Left ventricle myocardium inferior (tissue), 1 donor: ENCODE measurements around the gene SNX9. TPM values are rescaled to one million over a fixed set of nuclear protein-coding genes. Genes with fewer than 3 reads are reported as not detected.

Source experiments
- DNase-seq: peaks from one replicate; pipeline ENCODE4 v3.0.0-alpha.2; 2020
- H3K27ac ChIP-seq: fragments of 200-600 bp; replicated peaks from 2 replicates; pipeline ENCODE4 v1.8.0; 2021
- H3K27me3 ChIP-seq: fragments of 200-600 bp; 2 replicates; pipeline ENCODE4 v1.8.0; 2021; ENCODE audit warnings: low read depth
- H3K36me3 ChIP-seq: fragments of 200-600 bp; 2 replicates; pipeline ENCODE4 v1.8.0; 2021
- H3K4me1 ChIP-seq: fragments of 200-600 bp; 2 replicates; pipeline ENCODE4 v1.8.0; 2021
- H3K4me3 ChIP-seq: fragments of 200-600 bp; 2 replicates; pipeline ENCODE4 v1.8.0; 2021; ENCODE audit warnings: mild to moderate bottlenecking, moderate library complexity
- H3K9me3 ChIP-seq: fragments of 200-600 bp; replicated peaks from 2 replicates; pipeline ENCODE4 v1.8.0; 2021
- intact Hi-C: fragments of 100-400 bp; cut with micrococcal nuclease; formaldehyde crosslinking; loops from one replicate; pipeline ENCODE4 v1.11.0; 2022
- total RNA-seq: library from RNA; stranded (reverse); fragmentation: NEBNext Ultra II Directional; extraction: Animal tissue kit (Norgen Biotek cat#: 25700); gene quantifications from one replicate; pipeline ENCODE4 v1.2.1, GENCODE V29; 2021
- TF ChIP-seq, protein P1 (sequence below): fragments of 200-600 bp; IDR thresholded peaks from 2 replicates; pipeline ENCODE4 v1.8.0; 2021; ENCODE audit warnings: antibody characterized with exemption, mild to moderate bottlenecking, borderline replicate concordance
- donor health status: DM: no; HTN: yes; CAD: no; lungs with severe emphysema.

SNX9 gene
- total RNA-seq, 1 donor from 2014 or later, result 31.9 TPM

DNA sequence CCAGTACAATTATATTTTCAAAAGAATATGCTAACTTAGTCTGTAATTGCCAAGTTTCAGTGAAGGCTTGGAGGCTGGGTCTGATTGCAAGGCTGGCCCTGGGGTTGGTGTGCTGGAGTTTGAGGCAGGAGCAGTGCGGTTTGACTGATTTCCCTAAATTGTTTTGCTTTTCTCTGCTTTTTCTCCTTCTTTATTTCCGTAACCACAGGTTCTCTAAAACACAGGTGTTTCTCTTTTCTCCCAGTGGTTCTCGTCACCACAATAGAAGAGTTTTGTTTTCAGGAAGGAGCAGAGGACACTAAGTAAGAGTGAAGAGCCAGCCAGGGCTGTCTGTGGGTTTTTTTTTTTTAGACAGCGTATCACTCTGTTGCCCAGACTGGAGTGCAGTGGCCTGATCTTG lies 8.2 kb upstream of the SNX9 start:
- TF ChIP-seq, protein P1, sequence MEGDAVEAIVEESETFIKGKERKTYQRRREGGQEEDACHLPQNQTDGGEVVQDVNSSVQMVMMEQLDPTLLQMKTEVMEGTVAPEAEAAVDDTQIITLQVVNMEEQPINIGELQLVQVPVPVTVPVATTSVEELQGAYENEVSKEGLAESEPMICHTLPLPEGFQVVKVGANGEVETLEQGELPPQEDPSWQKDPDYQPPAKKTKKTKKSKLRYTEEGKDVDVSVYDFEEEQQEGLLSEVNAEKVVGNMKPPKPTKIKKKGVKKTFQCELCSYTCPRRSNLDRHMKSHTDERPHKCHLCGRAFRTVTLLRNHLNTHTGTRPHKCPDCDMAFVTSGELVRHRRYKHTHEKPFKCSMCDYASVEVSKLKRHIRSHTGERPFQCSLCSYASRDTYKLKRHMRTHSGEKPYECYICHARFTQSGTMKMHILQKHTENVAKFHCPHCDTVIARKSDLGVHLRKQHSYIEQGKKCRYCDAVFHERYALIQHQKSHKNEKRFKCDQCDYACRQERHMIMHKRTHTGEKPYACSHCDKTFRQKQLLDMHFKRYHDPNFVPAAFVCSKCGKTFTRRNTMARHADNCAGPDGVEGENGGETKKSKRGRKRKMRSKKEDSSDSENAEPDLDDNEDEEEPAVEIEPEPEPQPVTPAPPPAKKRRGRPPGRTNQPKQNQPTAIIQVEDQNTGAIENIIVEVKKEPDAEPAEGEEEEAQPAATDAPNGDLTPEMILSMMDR, result no peak
- H3K9me3 ChIP-seq, result no peaks in the 10 kb centered on the region
- no peak for DNase-seq
- intact Hi-C loops, result no loop called here
- H3K27me3 ChIP-seq, result no peaks in the 10 kb centered on the region
- peak overlapping the region; percentile 80 for H3K27ac ChIP-seq
- peaks cover 30% of the 10 kb centered on the region for H3K4me1 ChIP-seq
- H3K4me3 ChIP-seq, result no peak overlapping the region
- no peaks in the 10 kb centered on the region for H3K36me3 ChIP-seq

GRCh38 chr6:157821342-157822033 lies 1.6 kb upstream of the SNX9 start:
- Histone ChIP-seq H3K27ac (peak overlapping the region; percentile 96), H3K27me3 (no peaks in the 10 kb centered on the region), H3K4me1 (peaks cover 35% of the 10 kb centered on the region), H3K9me3 (no peaks in the 10 kb centered on the region), H3K36me3 (no peaks in the 10 kb centered on the region), H3K4me3 (no peak overlapping the region)
- no peak for DNase-seq
- intact Hi-C loops, result no loop called here
- TF ChIP-seq, protein P1, result no peak

- no peaks in the 10 kb centered on the region for H3K36me3 ChIP-seq
- peak; percentile 25 for DNase-seq
- H3K27me3 ChIP-seq, result no peaks in the 10 kb centered on the region
- peak overlapping the region; percentile 96 for H3K27ac ChIP-seq
- TF ChIP-seq, protein P1, result no peak
- intact Hi-C loops, result no loop called here
- H3K4me3 ChIP-seq, result peak overlapping the region; percentile 96
- H3K9me3 ChIP-seq, result no peaks in the 10 kb centered on the region
- peaks cover 35% of the 10 kb centered on the region for H3K4me1 ChIP-seq
Observed at GRCh38 chr6:157822245-157823000, 623 bp upstream of the SNX9 start.

DNA sequence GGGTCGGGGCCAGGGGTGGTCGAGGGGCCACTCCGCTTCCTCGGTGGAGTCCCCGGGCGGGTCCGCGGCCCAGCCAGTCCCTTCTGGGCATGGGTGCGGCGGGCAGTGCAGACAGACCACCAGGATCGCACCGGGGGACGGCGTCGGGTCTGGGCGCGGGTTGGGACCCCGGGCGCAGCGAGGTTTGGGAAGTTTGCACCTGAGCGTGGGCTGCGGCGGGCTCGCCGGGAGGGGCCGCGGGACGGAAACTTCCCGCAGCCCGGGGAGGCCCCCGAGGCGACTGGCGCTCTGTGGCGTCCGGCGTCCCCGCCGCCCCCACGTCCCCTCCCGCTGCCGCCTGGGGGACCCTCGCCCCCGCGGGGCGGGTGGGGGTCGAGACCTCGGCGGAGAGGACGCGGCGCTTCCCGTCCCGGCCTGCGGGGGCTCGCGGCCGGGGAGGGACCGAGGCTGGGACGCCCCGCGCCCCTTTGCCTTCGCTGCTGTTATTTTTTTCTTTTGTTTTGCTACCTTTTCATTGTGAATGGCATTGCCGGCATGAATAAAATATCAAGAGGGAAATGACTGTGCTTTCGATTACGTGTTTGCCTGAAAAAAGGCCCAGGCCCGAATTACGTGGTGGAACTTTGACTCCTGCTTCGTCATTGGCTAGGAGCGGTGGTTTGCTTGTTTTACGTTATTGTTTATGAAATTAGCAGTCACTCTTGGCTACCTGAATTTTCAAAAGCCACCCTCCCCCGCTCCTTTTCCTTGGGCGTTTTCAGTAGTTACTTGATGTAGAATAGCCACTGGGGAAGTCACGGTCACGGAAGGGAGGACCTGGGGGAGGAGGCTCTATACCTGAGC lies 703 bp downstream of the SNX9 start:
- Histone ChIP-seq H3K27me3 (no peaks in the 10 kb centered on the region), H3K4me1 (peaks cover 48% of the 10 kb centered on the region), H3K36me3 (no peaks in the 10 kb centered on the region), H3K9me3 (no peaks in the 10 kb centered on the region), H3K4me3 (peak overlapping the region; percentile 96), H3K27ac (peak overlapping the region; percentile 96)
- TF ChIP-seq, protein P1, result peak; percentile 29
- intact Hi-C loops, result no loop called here
- peak; percentile 24 for DNase-seq

GRCh38 chr6:157825243-157825904 lies 2.3 kb downstream of the SNX9 start:
- H3K9me3 ChIP-seq, result no peaks in the 10 kb centered on the region
- no peaks in the 10 kb centered on the region for H3K27me3 ChIP-seq
- peak overlapping the region; percentile 96 for H3K4me3 ChIP-seq
- TF ChIP-seq, protein P1, result no peak
- H3K4me1 ChIP-seq, result peaks cover 60% of the 10 kb centered on the region
- no peak overlapping the region for H3K27ac ChIP-seq
- DNase-seq, result no peak
- intact Hi-C loops, result no loop called here
- no peaks in the 10 kb centered on the region for H3K36me3 ChIP-seq
